Stimulated activated CD4-positive, alpha-beta T cell treated with anti-CD3 and anti-CD28 coated beads, Interleukin-4, amount 100 ng/mL, for 1 hour (primary cell): ENCODE data around the gene C19orf33.
A peak's percentile ranks its signal among the peaks of the same experiment; 100 is the strongest.
"Not testable (repeated sequence)": the region's sequence is repeated elsewhere in the genome, so short reads cannot be mapped to it uniquely, and the experiment has no call there.

Experiments used
- DNase-seq: peaks from one replicate; pipeline ENCODE4 v3.0.0-alpha.2; 2020

Gene C19orf33

DNA sequence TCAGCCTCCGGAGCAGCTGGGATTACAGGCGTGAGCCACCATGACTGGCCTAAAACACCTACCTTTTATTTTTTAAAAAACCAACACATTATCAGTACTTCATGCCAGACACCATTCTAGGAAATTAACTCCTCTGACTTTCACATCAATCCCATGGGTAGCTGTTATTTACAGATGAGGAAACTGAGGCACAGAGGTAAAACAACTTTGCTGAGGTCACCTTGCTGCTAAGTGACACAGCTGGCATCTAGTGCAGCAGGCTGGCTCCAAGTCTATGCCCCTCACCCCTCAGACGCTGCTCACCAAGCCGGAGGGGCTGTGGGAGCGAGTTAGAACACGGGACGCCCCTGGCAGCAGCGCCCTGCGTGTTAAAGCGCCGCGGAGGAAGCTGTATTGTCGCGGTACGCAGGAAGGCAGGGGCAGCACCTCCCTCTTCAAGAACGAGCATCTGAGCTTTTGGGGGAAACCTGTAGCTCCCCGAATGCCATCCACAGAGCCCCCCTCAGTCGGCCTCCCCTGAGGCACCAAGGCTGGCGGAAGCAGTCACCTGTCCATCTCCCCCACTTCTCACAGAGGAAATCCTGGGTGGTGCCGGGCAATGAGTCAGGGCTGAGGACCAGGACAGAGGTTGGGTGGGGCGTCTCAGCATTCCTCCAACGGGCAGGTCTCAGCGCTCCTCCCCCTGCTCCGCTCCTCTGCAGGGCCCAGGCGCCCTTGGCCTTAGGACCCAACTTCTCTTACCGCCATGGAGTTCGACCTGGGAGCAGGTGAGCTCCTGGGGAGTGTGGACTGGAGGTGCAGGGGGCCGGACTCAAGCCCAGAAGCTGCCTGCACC lies at the start of gene C19orf33:
Gene C19orf33, plus strand, starts transcription at position 735 of the 835 bp plus-strand sequence. Its CDS starts 11 bp downstream, at position 746.
- no peak for DNase-seq

DNA sequence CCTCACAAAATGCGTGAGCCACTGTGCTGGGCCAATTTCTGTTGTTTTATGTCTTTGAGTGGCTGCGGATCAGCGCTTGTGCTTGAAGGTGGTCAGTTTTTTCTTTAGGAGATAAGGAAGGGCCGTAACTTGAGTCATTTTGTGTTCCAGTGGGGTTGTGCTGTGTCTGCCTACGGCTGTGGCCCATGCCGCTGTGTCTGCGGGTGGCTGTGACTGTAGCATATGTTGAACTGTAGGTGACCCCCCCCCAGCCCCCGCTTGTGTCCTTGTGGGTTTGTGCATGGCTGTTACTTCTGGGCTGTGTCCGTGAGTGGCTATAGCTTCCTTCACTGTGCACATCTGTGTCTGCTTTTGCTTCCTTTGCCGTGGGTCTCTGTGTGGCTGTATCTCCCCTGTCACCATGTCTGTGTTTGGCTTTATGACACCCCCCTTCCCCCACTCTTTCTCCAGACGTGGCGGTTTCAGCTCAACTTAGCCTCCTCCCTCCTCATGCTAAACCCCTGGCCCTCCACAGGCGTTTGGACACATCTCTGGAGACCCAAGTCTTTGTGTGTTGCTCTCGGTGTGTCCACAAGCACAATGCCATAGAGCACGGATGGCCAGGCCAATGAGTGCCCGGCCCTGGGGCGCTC lies 48.6 kb upstream of the C19orf33 start:
- no peak for DNase-seq

DNA sequence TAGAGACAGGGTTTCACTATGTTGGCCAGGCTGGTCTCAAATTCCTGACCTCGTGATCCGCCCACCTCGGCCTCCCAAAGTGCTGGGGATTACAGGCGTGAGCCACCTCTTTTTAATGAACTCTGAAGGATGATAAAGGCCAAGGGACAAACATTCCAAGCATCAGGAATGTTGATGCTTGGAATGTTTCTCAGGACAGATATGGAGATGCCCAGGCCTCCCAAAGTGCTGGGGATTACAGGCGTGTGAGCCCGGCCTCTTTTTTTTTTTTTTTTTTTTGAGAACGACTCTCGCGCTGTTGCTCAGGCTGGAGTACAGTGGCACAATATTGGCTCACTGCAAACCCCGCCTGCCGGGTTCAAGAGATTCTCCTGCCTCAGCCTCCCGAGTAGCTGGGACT lies 42.1 kb upstream of the C19orf33 start:
- DNase-seq = not testable (repeated sequence)

DNA sequence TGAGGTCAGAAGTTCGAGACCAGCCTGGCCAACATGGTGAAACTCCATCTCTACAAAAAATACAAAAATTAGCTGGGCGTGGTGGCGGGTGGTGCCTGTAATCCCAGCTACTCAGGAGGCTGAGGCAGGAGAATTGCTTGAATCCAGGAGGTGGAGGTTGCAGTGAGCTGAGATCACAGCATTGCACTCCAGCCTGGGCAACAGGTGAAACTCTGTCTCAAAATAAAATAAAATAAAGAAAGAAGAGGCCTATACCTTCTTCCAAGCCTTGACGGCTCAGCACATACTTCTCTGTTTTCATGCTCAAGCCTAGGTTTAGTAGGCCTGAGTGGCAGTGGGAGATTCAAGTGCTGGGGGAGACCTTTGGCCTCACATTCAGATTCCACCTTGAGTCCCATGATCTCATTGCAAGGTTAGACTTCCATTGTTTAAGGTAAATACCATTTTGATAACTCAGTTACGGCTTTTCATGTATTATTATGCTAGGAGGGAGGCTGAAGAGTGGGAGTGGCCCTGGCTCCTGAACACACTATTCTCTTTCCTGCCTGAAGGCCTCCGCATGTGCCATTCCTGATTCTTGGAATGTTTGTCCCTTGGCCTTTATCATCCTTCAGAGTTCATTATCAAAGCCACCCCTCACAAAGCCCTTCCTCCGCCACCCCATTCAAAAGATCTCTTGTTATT lies 41.3 kb upstream of the C19orf33 start:
- DNase-seq = no peak

DNA sequence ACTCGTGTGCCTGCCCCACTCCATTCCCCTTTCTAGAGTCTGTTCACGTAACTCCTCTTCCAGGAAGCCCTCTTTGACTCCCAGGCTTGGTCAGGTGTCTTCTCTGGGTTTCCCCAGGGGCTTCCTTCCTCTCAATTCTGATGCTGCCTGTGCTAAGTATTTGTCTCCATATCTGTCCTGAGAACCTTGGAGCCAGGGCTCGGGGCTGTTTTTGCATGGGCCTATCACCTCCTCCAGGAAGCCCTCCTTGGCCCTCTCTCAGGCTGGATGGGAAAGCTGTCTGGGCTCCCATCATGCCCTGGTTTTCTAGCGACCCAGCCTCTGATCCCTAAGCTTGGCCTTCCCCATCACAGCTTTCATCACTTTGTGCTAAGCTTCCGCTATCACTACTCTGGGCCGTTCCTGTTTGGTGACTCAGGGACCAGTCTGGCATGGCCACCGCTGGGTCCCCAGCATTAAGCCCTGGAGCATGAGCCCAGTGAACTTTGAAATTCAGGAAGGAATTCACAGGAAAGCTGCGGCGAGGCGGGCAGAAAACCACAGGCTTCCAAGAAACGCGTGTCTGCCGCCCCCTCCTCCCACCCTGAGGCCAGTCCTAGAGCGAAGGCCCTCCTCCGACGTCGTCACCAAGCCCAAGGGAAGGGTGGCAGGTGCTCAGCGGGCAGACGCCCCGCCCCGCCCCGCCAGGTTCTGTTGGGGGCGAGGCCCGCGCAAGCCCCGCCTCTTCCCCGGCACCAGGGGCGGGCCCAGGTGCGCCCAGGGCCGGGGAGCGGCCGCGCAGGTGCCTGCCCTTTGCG lies 40.2 kb upstream of the C19orf33 start:
- DNase-seq = peak; percentile 78

DNA sequence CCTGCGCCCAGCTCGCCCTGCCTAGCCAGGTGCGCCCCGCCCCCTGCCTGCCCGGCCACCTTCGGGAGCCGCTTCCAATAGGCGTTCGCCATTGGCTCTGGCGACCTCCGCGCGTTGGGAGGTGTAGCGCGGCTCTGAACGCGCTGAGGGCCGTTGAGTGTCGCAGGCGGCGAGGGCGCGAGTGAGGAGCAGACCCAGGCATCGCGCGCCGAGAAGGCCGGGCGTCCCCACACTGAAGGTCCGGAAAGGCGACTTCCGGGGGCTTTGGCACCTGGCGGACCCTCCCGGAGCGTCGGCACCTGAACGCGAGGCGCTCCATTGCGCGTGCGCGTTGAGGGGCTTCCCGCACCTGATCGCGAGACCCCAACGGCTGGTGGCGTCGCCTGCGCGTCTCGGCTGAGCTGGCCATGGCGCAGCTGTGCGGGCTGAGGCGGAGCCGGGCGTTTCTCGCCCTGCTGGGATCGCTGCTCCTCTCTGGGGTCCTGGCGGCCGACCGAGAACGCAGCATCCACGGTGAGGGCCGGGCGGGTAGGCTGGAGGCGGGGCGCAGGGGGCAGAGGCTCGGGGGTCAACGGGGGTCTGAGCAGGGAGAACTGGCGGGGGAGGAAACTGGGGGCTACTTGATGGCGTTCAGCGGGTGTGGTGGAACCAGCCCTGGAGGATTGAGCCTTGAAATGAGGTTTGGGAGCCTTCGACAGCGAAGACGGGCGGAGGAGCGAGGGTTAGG lies 39.4 kb upstream of the C19orf33 start, which contains the start of gene SPINT2:
Gene SPINT2, plus strand, starts transcription at position 88 of the 727 bp plus-strand sequence. Its CDS starts 320 bp downstream, at position 408.
- peak; percentile 51 for DNase-seq

DNA sequence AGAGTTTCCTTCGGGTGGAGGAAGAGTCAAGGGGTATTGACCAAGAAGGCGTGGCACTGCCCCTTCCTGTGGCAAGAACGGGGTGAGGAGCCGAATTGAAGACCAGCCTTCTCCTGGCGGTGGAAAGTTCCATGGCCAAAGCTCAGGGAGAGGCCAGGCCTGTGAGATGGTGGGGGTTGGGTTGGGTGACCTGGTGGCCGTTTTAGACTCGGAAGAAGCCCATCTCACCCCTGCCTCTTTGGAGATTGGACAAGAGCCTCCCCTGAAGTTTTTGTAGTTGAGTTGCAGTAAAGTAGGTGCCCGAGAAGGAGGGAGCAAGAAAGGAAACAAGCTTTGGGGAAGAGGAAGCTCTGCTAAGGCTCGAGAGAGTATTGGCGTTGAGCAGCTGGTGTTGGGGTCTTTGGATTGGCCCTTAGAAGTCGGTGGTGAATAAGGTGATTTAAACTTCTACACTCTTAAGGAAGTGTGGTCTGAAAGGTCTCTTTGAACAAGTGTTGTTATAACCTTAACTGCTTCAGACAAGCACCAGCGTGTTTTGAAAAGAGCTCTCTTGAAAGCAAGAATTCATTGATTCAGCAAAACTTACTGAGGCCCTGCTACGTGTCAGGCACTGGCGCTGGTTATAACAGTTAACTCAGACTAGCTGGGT lies 38.7 kb upstream of the C19orf33 start:
- no peak for DNase-seq

DNA sequence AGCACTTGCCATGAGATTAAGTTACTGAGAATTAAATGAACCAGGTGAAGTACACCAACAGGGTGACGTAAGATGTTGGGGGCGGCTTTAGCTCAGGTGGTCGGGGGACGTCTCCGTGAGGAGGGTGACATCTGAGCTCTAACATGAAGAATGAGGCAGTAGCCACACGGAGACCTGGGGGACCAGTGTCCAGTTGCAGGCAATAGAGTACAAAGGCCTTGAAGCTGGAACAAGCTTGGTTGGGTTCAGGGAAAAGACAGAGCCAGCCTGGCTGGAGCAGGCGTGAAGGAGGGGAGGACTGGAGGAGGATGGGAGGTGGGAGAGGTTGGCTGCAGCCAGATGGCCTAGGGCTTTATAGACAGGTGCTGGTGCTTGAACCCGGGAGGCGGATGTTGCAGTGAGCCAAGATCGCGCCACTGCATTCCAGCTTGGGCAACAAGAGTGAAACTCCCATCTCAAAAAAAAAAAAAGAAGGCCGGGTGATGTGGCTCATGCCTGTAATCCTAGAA lies 38.1 kb upstream of the C19orf33 start:
- no peak for DNase-seq

DNA sequence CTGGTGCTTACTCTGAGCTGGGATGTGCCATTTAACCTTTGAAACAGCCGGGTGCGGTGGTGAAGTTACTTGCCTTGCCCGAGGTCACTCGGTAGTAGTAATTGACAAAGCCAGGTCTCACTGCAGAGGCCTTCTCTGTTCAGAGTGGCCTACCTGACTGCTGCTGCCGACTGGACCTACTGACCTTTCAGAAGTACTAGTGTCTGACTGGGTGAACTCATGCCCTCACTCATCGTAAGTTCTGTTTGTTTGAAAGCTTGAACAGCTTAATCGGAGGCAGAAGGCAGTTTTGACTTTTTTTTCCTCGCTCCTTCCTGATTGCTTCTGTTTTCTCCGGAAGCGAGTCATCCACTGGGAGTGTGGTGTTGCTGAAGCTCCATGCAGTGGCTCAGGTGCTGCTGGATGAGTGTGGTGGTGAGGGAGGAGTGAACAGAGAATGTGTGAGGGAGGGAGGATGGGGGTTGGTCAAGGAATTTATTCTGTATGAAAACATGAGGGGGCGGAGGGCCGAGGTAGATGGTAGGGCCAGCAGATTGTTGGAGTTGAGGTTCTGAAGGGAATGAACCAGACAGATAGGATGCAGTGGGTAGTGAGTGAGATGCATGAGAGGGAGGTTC lies 37.0 kb upstream of the C19orf33 start:
- DNase-seq = no peak

DNA sequence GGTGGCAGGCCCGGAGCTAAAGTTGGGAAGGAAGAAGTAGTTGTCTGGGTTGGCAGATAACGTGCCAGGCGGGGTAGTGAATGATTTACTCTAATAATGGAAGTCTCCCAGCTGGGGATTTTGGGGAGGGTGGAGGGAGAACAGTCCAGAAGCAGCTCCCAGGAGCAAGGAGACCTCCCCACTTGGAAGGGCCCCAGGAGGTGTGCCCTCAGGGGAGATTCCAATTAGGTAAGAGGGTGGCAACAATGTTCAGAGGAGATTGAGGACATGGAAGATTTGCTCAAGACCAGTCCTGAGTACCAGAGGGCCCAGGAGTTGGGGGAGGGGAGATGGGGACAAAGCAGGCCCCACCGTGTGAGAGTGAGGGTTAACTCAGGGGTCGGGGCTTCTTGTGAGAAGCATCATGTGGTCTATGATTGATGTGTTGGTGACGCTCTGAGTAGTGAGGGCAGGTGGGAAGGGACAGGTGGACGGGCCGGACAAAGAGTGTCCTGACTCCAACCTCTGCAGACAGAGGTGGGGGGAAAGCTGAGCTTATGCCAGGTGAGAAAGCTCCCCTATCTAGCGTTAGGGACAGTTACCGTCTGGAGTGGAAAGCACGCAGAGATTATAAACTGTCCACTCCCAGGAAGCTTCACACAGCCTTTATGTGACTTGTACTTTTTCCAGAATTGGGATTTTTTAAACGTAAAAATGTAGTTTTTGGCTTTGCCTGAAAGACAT lies 36.1 kb upstream of the C19orf33 start:
- DNase-seq = no peak

DNA sequence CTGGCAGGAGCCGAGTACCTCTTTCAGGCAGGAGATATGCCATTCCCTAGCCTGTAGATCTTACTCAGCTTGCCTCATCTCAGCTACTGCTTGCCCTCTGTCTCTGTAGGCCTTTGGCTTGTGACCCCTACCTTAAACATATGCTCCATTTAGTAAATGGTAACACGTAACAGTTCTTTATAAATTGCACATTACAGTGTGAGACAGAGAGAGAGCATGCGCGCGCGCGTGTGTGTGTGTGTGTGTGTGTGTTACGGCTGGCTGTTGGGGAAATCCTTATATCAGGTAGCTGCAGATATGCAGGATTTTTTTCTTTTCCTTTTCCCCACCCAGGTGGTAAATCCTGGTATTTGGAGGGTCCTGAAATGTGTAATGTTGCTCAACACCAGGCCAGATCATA lies 35.5 kb upstream of the C19orf33 start:
- no peak for DNase-seq

DNA sequence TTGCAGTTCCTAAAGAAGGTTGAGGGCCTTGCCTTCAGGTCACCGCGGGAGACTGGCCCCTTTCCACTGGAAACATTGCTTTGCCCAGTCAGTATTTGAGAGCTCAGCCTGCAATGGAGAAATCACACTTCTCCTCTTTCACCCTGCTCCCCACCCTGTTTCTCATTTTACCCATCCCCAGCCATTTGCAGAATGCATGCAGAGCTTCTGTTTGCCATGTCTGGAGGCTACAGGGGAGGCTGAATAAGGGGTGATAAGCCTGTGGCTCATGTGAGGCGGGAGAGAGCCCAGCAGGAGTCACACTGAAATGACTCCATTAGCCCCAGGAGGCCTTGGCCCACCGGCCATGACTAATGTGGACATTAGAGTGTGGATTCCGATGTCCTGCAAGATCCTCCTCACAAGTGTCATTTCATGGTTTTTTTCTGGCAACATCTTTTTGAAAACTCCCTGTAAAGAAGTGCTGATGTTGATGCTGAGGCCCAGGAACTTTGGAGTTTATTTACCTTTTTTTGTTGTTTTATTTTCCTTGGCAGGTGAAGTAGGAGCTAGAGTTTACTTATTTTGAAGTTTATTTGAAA lies 33.4 kb upstream of the C19orf33 start:
- DNase-seq = no peak

DNA sequence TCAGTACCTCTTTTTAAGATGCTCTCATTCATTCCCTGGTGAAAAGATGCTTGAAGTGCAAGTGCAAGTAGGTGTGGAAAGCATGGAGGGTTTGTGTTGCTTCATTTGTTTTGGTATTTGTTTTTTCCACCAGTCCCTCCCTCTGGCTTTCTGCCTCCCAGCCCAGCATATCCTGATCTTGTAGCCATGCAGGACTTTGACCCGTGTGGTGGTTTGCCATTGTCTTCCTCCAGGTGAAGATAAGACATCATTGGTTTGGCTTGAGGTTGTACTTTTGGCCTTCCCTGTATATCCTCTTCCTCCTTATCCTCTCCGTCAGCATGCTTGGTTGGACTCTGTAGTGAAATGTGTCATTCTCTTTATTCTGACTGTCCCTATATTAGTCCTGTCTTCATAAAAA lies 30.6 kb upstream of the C19orf33 start:
- DNase-seq = no peak

DNA sequence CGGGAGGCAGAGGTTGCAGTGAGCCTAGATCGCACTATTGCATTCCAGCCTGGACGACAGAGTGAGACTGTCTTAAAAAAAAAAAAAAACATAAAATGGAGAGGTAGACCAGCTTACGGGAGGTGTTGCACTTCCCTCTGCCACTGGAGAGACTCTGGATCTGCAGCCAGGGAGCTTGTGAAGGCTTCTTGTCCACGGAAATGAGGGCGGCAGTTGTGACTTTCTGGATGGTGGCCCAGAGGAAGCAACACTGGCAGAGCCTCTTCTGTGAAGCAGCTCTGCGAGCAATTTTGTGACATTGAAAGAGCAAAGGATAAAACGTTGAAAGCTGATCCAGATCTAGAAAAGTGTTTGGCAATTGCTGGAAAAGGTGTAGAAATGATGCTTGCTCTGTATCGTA lies 29.3 kb upstream of the C19orf33 start:
- no peak for DNase-seq

DNA sequence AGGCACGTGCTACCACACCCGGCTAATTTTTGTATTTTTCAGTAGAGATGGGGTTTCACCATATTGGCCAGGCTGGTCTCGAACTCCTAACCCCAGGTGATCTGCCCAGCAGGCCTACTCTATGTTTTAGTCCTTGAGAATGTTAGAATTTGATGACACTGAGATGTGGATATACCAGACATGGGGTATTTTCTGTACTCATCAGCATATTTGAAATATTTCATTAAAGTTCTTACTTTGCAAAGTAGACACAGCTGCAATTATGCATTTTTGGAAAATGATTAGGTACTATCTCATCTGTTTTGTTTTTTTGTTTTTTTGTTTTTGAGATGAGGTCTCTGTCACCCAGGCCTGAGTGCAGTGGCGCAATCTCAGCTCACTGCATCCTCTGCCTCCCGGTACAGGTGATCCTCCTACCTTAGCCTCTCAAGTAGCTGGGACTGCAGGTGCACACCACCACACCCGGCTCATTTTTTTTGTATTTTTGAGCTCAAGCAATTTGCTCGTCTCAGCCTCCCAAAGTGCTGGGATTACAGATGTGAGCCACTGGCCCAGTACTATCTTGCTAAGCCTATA lies 27.0 kb upstream of the C19orf33 start:
- no peak for DNase-seq

DNA sequence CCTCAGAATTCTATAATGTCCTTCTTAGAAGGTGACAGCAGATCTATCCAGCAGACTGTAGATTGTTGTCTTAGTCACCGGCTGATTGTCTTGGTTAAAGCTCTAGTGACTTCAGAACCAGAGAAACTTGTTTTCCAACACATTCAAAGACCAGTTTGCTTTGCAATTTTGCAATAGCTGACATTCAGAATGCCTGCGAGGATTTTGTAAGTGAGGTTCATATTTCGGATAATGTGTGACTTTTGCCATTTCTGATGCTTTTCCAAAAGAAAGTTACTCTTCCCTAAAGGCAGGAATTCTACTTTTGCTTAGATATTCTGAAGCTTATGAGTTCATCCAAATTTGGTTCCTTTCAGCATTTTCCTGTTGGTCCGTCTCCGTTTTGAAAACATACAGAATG lies 26.5 kb upstream of the C19orf33 start:
- DNase-seq = no peak

DNA sequence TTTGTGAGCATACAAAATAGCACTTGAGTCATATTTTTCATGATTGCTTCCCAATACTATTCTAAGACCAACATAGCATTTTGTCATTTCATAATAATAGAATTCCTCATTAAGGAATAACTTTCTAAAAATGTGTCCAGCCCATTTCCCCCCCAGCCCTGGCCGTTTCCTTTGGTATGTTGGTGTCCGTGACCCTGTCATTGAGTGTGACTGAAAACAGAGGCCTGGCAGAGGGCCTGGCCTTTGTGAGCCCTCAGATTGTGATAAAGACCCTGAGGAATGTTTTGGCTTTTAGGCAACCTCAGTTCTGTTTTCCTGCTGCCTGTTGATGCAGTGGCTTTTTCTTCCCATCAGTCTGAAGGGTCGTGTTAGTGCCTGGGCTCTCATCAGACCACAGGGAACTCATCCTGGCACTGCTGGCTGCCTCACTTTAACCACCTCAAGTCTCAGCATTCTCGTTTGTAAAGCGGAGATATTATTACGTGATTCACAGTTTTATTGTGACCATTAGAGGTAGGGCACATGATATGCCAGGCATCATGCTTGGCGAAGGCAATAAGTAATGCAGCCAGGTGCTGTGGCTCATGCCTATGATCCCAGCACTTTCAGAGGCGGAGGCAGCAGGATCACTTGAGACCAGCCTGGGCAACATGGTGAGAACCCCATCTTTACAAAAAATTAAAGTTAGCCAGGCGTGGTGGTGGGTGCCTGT lies 25.9 kb upstream of the C19orf33 start:
- no peak for DNase-seq

DNA sequence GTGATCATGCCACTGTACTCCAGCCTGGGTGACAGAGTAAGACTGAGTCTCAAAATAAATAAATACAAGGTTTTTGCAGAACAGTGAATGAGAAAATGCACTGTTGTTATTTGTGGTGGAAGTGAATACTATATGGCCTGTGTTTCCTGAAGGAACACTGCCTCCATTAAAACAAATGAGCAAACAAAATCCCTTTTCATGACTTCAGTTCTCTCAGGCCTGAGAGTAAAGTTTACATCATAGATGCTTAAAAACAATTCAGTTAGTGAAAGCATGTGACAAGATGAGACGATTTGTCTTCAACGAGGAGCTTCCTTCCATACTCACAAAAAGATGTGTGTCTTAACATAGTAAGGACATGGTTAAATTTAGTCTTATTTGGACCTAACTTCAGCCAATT lies 25.3 kb upstream of the C19orf33 start:
- DNase-seq = no peak
